Measurements from ENCODE around the gene HOXD4.

Gene HOXD4

DNA sequence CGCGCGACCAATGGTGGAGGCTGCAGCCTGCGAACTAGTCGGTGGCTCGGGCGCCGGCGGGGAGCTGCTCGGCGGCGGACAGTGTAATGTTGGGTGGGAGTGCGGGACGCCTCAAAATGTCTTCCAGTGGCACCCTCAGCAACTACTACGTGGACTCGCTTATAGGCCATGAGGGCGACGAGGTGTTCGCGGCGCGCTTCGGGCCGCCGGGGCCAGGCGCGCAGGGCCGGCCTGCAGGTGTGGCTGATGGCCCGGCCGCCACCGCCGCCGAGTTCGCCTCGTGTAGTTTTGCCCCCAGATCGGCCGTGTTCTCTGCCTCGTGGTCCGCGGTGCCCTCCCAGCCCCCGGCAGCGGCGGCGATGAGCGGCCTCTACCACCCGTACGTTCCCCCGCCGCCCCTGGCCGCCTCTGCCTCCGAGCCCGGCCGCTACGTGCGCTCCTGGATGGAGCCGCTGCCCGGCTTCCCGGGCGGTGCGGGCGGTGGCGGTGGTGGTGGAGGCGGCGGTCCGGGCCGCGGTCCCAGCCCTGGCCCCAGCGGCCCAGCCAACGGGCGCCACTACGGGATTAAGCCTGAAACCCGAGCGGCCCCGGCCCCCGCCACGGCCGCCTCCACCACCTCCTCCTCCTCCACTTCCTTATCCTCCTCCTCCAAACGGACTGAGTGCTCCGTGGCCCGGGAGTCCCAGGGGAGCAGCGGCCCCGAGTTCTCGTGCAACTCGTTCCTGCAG lies 28.5 kb upstream of the HOXD4 start, which contains the start of gene HOXD9:
Gene HOXD9 (plus strand): TSS at position 37 of the 728 bp plus-strand sequence. CDS start 50 bp downstream, at position 87.
- TF ChIP-seq RARB (CRISPR knock-in tag; IDR thresholded peaks at IDR 0.05), result no peak
- TF ChIP-seq TCF4 (CRISPR knock-in tag; IDR thresholded peaks at IDR 0.05; ENCODE audit: borderline replicate concordance), result no peak
- no peak for TF ChIP-seq ISL1 (CRISPR knock-in tag; IDR thresholded peaks at IDR 0.05)
- no peak for TF ChIP-seq SNAI2 (CRISPR knock-in tag; IDR thresholded peaks at IDR 0.05)
- no peak for TF ChIP-seq PPARA (CRISPR knock-in tag; IDR thresholded peaks at IDR 0.05; ENCODE audit: borderline replicate concordance)
- TF ChIP-seq, protein P1, sequence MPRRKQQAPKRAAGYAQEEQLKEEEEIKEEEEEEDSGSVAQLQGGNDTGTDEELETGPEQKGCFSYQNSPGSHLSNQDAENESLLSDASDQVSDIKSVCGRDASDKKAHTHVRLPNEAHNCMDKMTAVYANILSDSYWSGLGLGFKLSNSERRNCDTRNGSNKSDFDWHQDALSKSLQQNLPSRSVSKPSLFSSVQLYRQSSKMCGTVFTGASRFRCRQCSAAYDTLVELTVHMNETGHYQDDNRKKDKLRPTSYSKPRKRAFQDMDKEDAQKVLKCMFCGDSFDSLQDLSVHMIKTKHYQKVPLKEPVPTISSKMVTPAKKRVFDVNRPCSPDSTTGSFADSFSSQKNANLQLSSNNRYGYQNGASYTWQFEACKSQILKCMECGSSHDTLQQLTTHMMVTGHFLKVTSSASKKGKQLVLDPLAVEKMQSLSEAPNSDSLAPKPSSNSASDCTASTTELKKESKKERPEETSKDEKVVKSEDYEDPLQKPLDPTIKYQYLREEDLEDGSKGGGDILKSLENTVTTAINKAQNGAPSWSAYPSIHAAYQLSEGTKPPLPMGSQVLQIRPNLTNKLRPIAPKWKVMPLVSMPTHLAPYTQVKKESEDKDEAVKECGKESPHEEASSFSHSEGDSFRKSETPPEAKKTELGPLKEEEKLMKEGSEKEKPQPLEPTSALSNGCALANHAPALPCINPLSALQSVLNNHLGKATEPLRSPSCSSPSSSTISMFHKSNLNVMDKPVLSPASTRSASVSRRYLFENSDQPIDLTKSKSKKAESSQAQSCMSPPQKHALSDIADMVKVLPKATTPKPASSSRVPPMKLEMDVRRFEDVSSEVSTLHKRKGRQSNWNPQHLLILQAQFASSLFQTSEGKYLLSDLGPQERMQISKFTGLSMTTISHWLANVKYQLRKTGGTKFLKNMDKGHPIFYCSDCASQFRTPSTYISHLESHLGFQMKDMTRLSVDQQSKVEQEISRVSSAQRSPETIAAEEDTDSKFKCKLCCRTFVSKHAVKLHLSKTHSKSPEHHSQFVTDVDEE (CRISPR knock-in tag; IDR thresholded peaks at IDR 0.05), result no peak
- TF ChIP-seq ZNF8 (CRISPR knock-in tag; IDR thresholded peaks at IDR 0.05), result no peak
- no peak for TF ChIP-seq BACH2 (CRISPR knock-in tag; IDR thresholded peaks at IDR 0.05; ENCODE audit: borderline replicate concordance)
- TF ChIP-seq ESRRG (CRISPR knock-in tag; IDR thresholded peaks at IDR 0.05), result no peak
- TF ChIP-seq, protein P2, sequence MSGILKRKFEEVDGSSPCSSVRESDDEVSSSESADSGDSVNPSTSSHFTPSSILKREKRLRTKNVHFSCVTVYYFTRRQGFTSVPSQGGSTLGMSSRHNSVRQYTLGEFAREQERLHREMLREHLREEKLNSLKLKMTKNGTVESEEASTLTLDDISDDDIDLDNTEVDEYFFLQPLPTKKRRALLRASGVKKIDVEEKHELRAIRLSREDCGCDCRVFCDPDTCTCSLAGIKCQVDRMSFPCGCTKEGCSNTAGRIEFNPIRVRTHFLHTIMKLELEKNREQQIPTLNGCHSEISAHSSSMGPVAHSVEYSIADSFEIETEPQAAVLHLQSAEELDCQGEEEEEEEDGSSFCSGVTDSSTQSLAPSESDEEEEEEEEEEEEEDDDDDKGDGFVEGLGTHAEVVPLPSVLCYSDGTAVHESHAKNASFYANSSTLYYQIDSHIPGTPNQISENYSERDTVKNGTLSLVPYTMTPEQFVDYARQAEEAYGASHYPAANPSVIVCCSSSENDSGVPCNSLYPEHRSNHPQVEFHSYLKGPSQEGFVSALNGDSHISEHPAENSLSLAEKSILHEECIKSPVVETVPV (CRISPR knock-in tag; IDR thresholded peaks at IDR 0.05), result no peak
- TF ChIP-seq, protein P3, sequence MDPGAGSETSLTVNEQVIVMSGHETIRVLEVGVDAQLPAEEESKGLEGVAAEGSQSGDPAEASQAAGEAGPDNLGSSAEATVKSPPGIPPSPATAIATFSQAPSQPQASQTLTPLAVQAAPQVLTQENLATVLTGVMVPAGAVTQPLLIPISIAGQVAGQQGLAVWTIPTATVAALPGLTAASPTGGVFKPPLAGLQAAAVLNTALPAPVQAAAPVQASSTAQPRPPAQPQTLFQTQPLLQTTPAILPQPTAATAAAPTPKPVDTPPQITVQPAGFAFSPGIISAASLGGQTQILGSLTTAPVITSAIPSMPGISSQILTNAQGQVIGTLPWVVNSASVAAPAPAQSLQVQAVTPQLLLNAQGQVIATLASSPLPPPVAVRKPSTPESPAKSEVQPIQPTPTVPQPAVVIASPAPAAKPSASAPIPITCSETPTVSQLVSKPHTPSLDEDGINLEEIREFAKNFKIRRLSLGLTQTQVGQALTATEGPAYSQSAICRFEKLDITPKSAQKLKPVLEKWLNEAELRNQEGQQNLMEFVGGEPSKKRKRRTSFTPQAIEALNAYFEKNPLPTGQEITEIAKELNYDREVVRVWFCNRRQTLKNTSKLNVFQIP (CRISPR knock-in tag; IDR thresholded peaks at IDR 0.05; ENCODE audit: borderline replicate concordance, low read depth), result no peak
- no peak for TF ChIP-seq ZNF70 (CRISPR knock-in tag; IDR thresholded peaks at IDR 0.05)
- TF ChIP-seq GLIS3 (CRISPR knock-in tag; IDR thresholded peaks at IDR 0.05), result no peak
- no peak for TF ChIP-seq CSDC2 (CRISPR knock-in tag; IDR thresholded peaks at IDR 0.05)
- ATAC-seq, result peak; percentile 87

DNA sequence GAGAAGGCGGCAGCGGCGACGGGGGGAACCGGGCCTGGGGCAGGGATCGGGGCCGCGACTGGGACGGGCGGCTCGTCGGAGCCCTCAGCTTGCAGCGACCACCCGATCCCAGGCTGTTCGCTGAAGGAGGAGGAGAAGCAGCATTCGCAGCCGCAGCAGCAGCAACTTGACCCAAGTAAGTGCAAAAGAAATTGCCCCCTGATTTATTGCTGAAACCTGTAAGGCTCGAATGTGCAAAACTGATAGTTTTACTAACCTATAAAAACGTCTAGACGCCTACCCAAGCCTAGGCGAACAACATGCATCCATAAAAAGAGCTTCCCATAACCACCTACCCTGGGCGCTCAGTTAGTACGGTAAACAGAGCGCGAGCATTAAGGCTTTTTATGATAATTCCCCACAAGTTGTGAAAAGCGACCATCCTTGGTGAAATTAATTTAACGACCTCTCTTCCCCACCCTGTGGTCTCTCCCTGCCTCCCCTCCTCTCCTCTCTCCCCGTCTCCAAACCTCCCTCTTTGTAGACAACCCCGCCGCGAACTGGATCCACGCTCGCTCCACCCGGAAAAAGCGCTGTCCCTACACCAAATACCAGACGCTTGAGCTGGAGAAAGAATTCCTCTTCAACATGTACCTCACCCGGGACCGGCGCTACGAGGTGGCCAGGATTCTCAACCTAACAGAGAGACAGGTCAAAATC lies 27.8 kb upstream of the HOXD4 start:
- ATAC-seq, result peak; percentile 42
- no peak for TF ChIP-seq ESRRG (CRISPR knock-in tag; IDR thresholded peaks at IDR 0.05)

DNA sequence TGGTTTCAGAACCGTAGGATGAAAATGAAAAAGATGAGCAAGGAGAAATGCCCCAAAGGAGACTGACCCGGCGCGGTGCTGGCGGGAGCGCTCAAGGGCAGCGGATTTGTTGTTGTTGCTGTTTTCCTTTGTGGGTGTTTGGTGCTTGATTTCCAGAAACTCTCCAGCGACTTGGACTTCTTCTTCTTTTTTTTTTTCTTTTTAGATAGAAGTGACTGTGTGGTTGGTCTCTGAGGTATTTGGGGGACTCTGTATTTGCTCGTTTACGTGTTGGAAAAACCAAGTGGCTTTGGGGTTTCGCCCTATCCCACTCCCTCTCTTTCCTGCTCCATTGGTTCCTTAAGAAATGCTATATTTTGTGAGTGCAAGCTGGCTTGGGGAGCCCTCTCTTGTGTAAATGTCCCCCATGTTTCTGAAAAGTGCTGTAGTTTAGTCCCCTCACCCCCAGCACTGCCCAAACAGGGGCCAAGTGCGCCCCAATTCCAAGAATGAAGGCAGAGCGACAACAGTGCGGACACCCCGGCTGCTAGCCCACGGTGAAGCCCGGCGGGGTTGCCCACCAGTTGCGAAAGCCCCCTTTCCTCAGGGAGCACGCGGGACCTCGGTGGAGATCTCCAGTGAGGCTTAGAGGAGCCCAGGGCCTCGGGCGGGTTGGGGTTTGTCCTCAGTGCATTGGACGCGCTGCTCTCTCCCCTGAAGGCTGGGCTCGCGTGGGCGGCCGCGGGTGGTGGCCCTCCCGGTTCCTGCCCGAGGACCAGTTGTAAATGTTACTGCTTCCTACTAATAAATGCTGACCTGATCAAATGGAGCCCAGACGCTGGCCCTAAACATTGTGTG lies 27.0 kb upstream of the HOXD4 start:
- ATAC-seq, result no peak

More for the DNA sequence above, 27.0 kb upstream of the HOXD4 start:
- TF ChIP-seq GLIS3 (CRISPR knock-in tag; IDR thresholded peaks at IDR 0.05) (no peak), OSR1 (CRISPR knock-in tag; IDR thresholded peaks at IDR 0.05) (no peak), ZFP30 (CRISPR knock-in tag; IDR thresholded peaks at IDR 0.05) (no peak), ZNF8 (CRISPR knock-in tag; IDR thresholded peaks at IDR 0.05) (no peak), ARNTL (CRISPR knock-in tag; IDR thresholded peaks at IDR 0.05; ENCODE audit: borderline replicate concordance, low read depth) (no peak), ISL1 (CRISPR knock-in tag; IDR thresholded peaks at IDR 0.05) (no peak), ESRRG (CRISPR knock-in tag; IDR thresholded peaks at IDR 0.05) (no peak), PPARA (CRISPR knock-in tag; IDR thresholded peaks at IDR 0.05; ENCODE audit: borderline replicate concordance) (no peak)
- TF ChIP-seq, protein P1 (CRISPR knock-in tag; IDR thresholded peaks at IDR 0.05), result no peak
- TF ChIP-seq, protein P2 (CRISPR knock-in tag; IDR thresholded peaks at IDR 0.05), result no peak
- TF ChIP-seq, protein P4, sequence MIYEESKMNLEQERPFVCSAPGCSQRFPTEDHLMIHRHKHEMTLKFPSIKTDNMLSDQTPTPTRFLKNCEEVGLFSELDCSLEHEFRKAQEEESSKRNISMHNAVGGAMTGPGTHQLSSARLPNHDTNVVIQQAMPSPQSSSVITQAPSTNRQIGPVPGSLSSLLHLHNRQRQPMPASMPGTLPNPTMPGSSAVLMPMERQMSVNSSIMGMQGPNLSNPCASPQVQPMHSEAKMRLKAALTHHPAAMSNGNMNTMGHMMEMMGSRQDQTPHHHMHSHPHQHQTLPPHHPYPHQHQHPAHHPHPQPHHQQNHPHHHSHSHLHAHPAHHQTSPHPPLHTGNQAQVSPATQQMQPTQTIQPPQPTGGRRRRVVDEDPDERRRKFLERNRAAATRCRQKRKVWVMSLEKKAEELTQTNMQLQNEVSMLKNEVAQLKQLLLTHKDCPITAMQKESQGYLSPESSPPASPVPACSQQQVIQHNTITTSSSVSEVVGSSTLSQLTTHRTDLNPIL (CRISPR knock-in tag; IDR thresholded peaks at IDR 0.05; ENCODE audit: low read depth), result no peak

Data from SK-N-SH treated with all-trans-retinoic acid at 6 μM for 48 hours (cell line).